IMR-90 (cell line): ENCODE results near the gene CACNA2D1. TPM values are rescaled to one million over a fixed set of nuclear protein-coding genes. Genes with fewer than 3 reads are reported as not detected.

Experiments used
- ATAC-seq: fragments of 200-7000 bp; cut with Tn5 transposase; 2 replicates; pipeline ENCODE4 v1.9.1; 2020; ENCODE audit warnings: low read depth, mild to moderate bottlenecking, moderate library complexity
- BruUV-seq: library from RNA; stranded (reverse); fragments of 400-500 nt; replicated peaks from 2 replicates; lab custom pipeline; 2021; lab: Mats Ljungman, UMichigan
- CTCF ChIA-PET: fragments of 300-600 bp; formaldehyde crosslinking; extraction: SDS; loops from one replicate; lab custom pipeline; 2021; ENCODE audit warnings: antibody characterized with exemption; lab: Yijun Ruan, JAX
- POLR2A ChIA-PET: fragments of 300-600 bp; sonication (Branson Sonifier 250); formaldehyde crosslinking; loops from one replicate; lab custom pipeline; 2022; ENCODE audit warnings: antibody characterized with exemption; ENCODE audit not compliant: unreplicated experiment; lab: Charles Lee
- DNase-seq: peaks from one replicate; pipeline ENCODE4 v3.0.0; 2013
- H2AFZ ChIP-seq: replicated peaks from 2 replicates; pipeline ENCODE3; 2013; ENCODE audit warnings: low read length, mild to moderate bottlenecking; ENCODE audit not compliant: poor library complexity
- H2AK5ac ChIP-seq: 2 replicates; pipeline ENCODE4 v1.6.1; 2013; ENCODE audit warnings: low read depth, low read length, inconsistent platforms
- H2AK9ac ChIP-seq: replicated peaks from 2 replicates; pipeline ENCODE3; 2013; ENCODE audit warnings: mild to moderate bottlenecking, low read depth, low read length, moderate library complexity; ENCODE audit not compliant: poor library complexity
- H2BK120ac ChIP-seq: 2 replicates; pipeline ENCODE4 v1.6.1; 2013; ENCODE audit warnings: low read depth, low read length, inconsistent platforms
- H2BK15ac ChIP-seq: 3 replicates; pipeline ENCODE4 v1.6.1; 2013; ENCODE audit warnings: low read depth, low read length, inconsistent platforms
- H2BK20ac ChIP-seq: 2 replicates; pipeline ENCODE4 v1.6.1; 2013; ENCODE audit warnings: low read depth, mild to moderate bottlenecking, inconsistent platforms, low read length, moderate library complexity
- H2BK5ac ChIP-seq: 2 replicates; pipeline ENCODE4 v1.6.1; 2013; ENCODE audit warnings: mild to moderate bottlenecking, low read depth, low read length, inconsistent platforms; ENCODE audit not compliant: poor library complexity, severe bottlenecking
- H3K14ac ChIP-seq: replicated peaks from 2 replicates; pipeline ENCODE4 v1.6.1; 2013; ENCODE audit warnings: low read depth, low read length, inconsistent platforms
- H3K18ac ChIP-seq: 2 replicates; pipeline ENCODE4 v1.6.1; 2013; ENCODE audit warnings: low read depth, low read length, control low read depth
- H3K23ac ChIP-seq: 2 replicates; pipeline ENCODE4 v1.6.1; 2013; ENCODE audit warnings: low read depth, low read length, inconsistent platforms
- H3K27ac ChIP-seq: 2 replicates; pipeline ENCODE4 v1.5.1; 2013; ENCODE audit warnings: mild to moderate bottlenecking, control low read depth, low read length; ENCODE audit not compliant: insufficient read depth
- H3K27me3 ChIP-seq: 2 replicates; pipeline ENCODE4 v1.6.1; 2013; ENCODE audit warnings: low read length; ENCODE audit not compliant: control insufficient read depth, insufficient read depth
- H3K36me3 ChIP-seq: 2 replicates; pipeline ENCODE4 v1.6.1; 2013; ENCODE audit warnings: low read length, mixed read lengths; ENCODE audit not compliant: control insufficient read depth, insufficient read depth
- H3K4ac ChIP-seq: 2 replicates; pipeline ENCODE4 v1.6.1; 2013; ENCODE audit warnings: low read depth, low read length, inconsistent platforms
- H3K4me1 ChIP-seq: 2 replicates; pipeline ENCODE4 v1.6.1; 2013; ENCODE audit warnings: low read length, mixed read lengths; ENCODE audit not compliant: control insufficient read depth, insufficient read depth
- H3K4me2 ChIP-seq: 2 replicates; pipeline ENCODE4 v1.6.1; 2013; ENCODE audit warnings: low read depth, mild to moderate bottlenecking, control low read depth, low read length, moderate library complexity
- H3K4me3 ChIP-seq: 2 replicates; pipeline ENCODE4 v1.5.1; 2013; ENCODE audit warnings: low read depth, mild to moderate bottlenecking, control low read depth, low read length, moderate library complexity; ENCODE audit not compliant: insufficient read depth
- H3K56ac ChIP-seq: 2 replicates; pipeline ENCODE4 v1.6.1; 2013; ENCODE audit warnings: low read length, inconsistent platforms; ENCODE audit not compliant: insufficient read depth; ENCODE audit errors: extremely low read depth
- H3K79me1 ChIP-seq, 2 experiments: 2 replicates each; pipeline ENCODE4 v1.6.1; 2013; ENCODE audit warnings: low read length in 2 of 2, inconsistent platforms in 1 of 2, low read depth in 1 of 2
- H3K9ac ChIP-seq: 2 replicates; pipeline ENCODE4 v1.6.1; 2013; ENCODE audit warnings: low read depth, low read length, control low read depth
- H3K9me1 ChIP-seq: 2 replicates; pipeline ENCODE4 v1.6.1; 2013; ENCODE audit warnings: low read length, inconsistent platforms; ENCODE audit not compliant: insufficient read depth
- H3K9me3 ChIP-seq: 2 replicates; pipeline ENCODE4 v1.6.1; 2013; ENCODE audit warnings: low read length; ENCODE audit not compliant: control insufficient read depth, insufficient read depth
- H4K20me1 ChIP-seq: 2 replicates; pipeline ENCODE4 v1.6.1; 2013; ENCODE audit warnings: low read length, inconsistent platforms; ENCODE audit not compliant: insufficient read depth
- H4K5ac ChIP-seq: 2 replicates; pipeline ENCODE4 v1.6.1; 2013; ENCODE audit warnings: mild to moderate bottlenecking, low read depth, low read length, control low read depth
- H4K8ac ChIP-seq, 2 experiments: 2 replicates each; pipeline ENCODE4 v1.6.1; 2013; ENCODE audit warnings: low read depth in 2 of 2, low read length in 2 of 2, control low read depth in 1 of 2, inconsistent platforms in 1 of 2
- H4K91ac ChIP-seq: 2 replicates; pipeline ENCODE4 v1.6.1; 2013; ENCODE audit warnings: low read depth, low read length, inconsistent platforms; ENCODE audit not compliant: insufficient read depth
- CHD1 ChIP-seq: IDR thresholded peaks from 2 replicates; pipeline ENCODE4 v1.6.1; 2012; ENCODE audit warnings: low read depth, low read length, improper control_type of control experiment
- MAZ ChIP-seq: IDR thresholded peaks from 2 replicates; pipeline ENCODE4 v1.6.1; 2012; ENCODE audit warnings: low read depth, mild to moderate bottlenecking, low read length, improper control_type of control experiment, moderate library complexity, borderline replicate concordance
- NFE2L2 ChIP-seq: fragments of 150-350 bp; IDR thresholded peaks from 2 replicates; pipeline ENCODE4 v1.6.1; 2016; ENCODE audit warnings: low read depth, mild to moderate bottlenecking, low read length
- RCOR1 ChIP-seq: IDR thresholded peaks from 2 replicates; pipeline ENCODE4 v1.6.1; 2012; ENCODE audit warnings: mild to moderate bottlenecking, low read length, improper control_type of control experiment; ENCODE audit not compliant: insufficient replicate concordance
- WGBS, 2 experiments: methylation state at CpG; one replicate each; pipeline versions ENCODE4 v1.1.5 to v1.1.7; 2013; ENCODE audit warnings: missing lambda C conversion rate in 2 of 2; ENCODE audit not compliant: insufficient read length in 1 of 2; ENCODE audit errors: extremely low coverage in 2 of 2; 5-methylcytosine and 5-hydroxymethylcytosine counted together
- dilution Hi-C: fragments of 300-500 bp; cut with HindIII; formaldehyde crosslinking; loops from one replicate; pipeline ENCODE4 v1.14.3; 2018; ENCODE audit warnings: low sequenced_read_pairs; ENCODE audit not compliant: unreplicated experiment
- in situ Hi-C: fragments of 300-500 bp; cut with MboI; formaldehyde crosslinking; loops from 3 replicates; pipeline ENCODE4 v1.14.3; 2019; ENCODE audit warnings: low sequenced_read_pairs, inconsistent platforms, mixed read lengths
- intact Hi-C: fragments of 100-400 bp; cut with micrococcal nuclease; formaldehyde crosslinking; loops from 2 replicates; pipeline ENCODE4 v1.10.0; 2022
- polyA plus RNA-seq, 3 experiments: library from polyadenylated mRNA; depleted of rRNA; stranded (reverse); fragments of >200 nt; gene quantifications; 2 replicates each; pipeline ENCODE4 v1.2.3, GENCODE V29; 2012; ENCODE audit warnings: low replicate concordance in 1 of 3
- total RNA-seq: library from RNA; depleted of rRNA; stranded (reverse); fragments of >200 nt; gene quantifications from 2 replicates; pipeline ENCODE4 v1.2.3, GENCODE V29; 2012

The CACNA2D1 gene
- total and polyA plus RNA-seq, 2 of the 4 experiments (the other 2 are of a cell fraction), result 5.8 to 21.9 TPM

- dilution Hi-C loops, result no loop called here
- H3K36me3 ChIP-seq, result peaks cover 6% of the 10 kb centered on the region
- H3K27ac ChIP-seq, result no peak overlapping the region
- H4K91ac ChIP-seq, result no peak overlapping the region
- no peak overlapping the region for H2BK120ac ChIP-seq
- no peak overlapping the region for H3K18ac ChIP-seq
- BruUV-seq, result no TSS peak
- H4K20me1 ChIP-seq, result no peaks in the 10 kb centered on the region
- no peak overlapping the region for H3K4me2 ChIP-seq
- no peak overlapping the region for H4K8ac ChIP-seq
- no peak overlapping the region for H2BK5ac ChIP-seq
- no CpG with 5 or more reads among the region's 2 CpGs for WGBS, 2 experiments
- H2BK20ac ChIP-seq, result no peak overlapping the region
- no peaks in the 10 kb centered on the region for H3K4me1 ChIP-seq
- no peak overlapping the region for H3K4me3 ChIP-seq
- no peak overlapping the region for H2AFZ ChIP-seq
- H3K23ac ChIP-seq, result no peak overlapping the region
- no peak overlapping the region for H3K9ac ChIP-seq
- no peak for TF ChIP-seq RCOR1
- TF ChIP-seq CHD1, result no peak
- no peak for TF ChIP-seq MAZ
- TF ChIP-seq NFE2L2, result no peak
- CTCF ChIA-PET, result no interaction called here
- no peaks in the 10 kb centered on the region for H3K79me1 ChIP-seq
- no peak overlapping the region for H2BK15ac ChIP-seq
- H3K27me3 ChIP-seq, result no peaks in the 10 kb centered on the region
- H3K56ac ChIP-seq, result no peak overlapping the region
- no peak overlapping the region for H4K5ac ChIP-seq
- H2AK9ac ChIP-seq, result no peak overlapping the region
- POLR2A ChIA-PET, result no interaction called here
- H3K9me3 ChIP-seq, result no peaks in the 10 kb centered on the region
- no peak overlapping the region for H3K14ac ChIP-seq
- H3K9me1 ChIP-seq, result 0 out of 2 replicates have a peak, but pooled peaks cover 2% of the 10 kb centered on the region
- ATAC-seq, result no peak
- no peak overlapping the region for H3K4ac ChIP-seq
- DNase-seq, result no peak
- H2AK5ac ChIP-seq, result no peak overlapping the region
- in situ Hi-C loops, result no loop called here
- intact Hi-C loops, result no loop called here
Measured at GRCh38 chr7:82067628-82068264, 375.8 kb downstream of the CACNA2D1 start.
